Mucosa of stomach (tissue), 1 donor: Measurements from ENCODE around the gene PAX5.

Experiments
- H3K27me3 ChIP-seq: one replicate; pipeline ENCODE4 v1.7.0; 2013; ENCODE audit warnings: mild to moderate bottlenecking, low read length; ENCODE audit not compliant: control insufficient read depth, insufficient read depth
- H3K36me3 ChIP-seq: one replicate; pipeline ENCODE4 v1.7.0; 2013; ENCODE audit warnings: low read length; ENCODE audit not compliant: control insufficient read depth, insufficient read depth
- H3K4me1 ChIP-seq: one replicate; pipeline ENCODE4 v1.7.0; 2013; ENCODE audit warnings: mild to moderate bottlenecking, low read length; ENCODE audit not compliant: control insufficient read depth, insufficient read depth
- H3K4me3 ChIP-seq: one replicate; pipeline ENCODE4 v1.7.0; 2013; ENCODE audit warnings: low read length
- H3K9ac ChIP-seq: one replicate; pipeline ENCODE4 v1.7.0; 2013; ENCODE audit warnings: mild to moderate bottlenecking, low read length, moderate library complexity
- H3K9me3 ChIP-seq: one replicate; pipeline ENCODE4 v1.7.0; 2013; ENCODE audit warnings: mild to moderate bottlenecking, low read length, moderate library complexity; ENCODE audit not compliant: control insufficient read depth
- donor health status: Pancreatic carcinoma.

The PAX5 gene

GRCh38 chr9:37004424-37004935 lies 29.6 kb downstream of the PAX5 start:
- no peaks in the 10 kb centered on the region for H3K4me1 ChIP-seq
- H3K27me3 ChIP-seq: peaks cover 68% of the 10 kb centered on the region
- no peaks in the 10 kb centered on the region for H3K36me3 ChIP-seq
- H3K4me3 ChIP-seq: no peak overlapping the region
- no peak overlapping the region for H3K9ac ChIP-seq
- H3K9me3 ChIP-seq: no peaks in the 10 kb centered on the region

- Histone ChIP-seq H3K27me3 (peaks cover 60% of the 10 kb centered on the region), H3K36me3 (no peaks in the 10 kb centered on the region), H3K9ac (no peak overlapping the region), H3K9me3 (no peaks in the 10 kb centered on the region), H3K4me1 (no peaks in the 10 kb centered on the region), H3K4me3 (no peak overlapping the region)
These were observed 31.5 kb downstream of the PAX5 start for GRCh38 chr9:37002413-37003217.

GRCh38 chr9:37002036-37002412 lies 32.0 kb downstream of the PAX5 start:
- Histone ChIP-seq H3K9me3 (no peaks in the 10 kb centered on the region), H3K4me3 (no peak overlapping the region), H3K36me3 (no peaks in the 10 kb centered on the region), H3K9ac (no peak overlapping the region), H3K4me1 (no peaks in the 10 kb centered on the region), H3K27me3 (peaks cover 59% of the 10 kb centered on the region)

GRCh38 chr9:37001459-37001858 lies 32.6 kb downstream of the PAX5 start:
- Histone ChIP-seq H3K27me3 (peaks cover 57% of the 10 kb centered on the region), H3K4me1 (peaks cover under 1% of the 10 kb centered on the region), H3K9ac (no peak overlapping the region), H3K9me3 (no peaks in the 10 kb centered on the region), H3K36me3 (no peaks in the 10 kb centered on the region), H3K4me3 (no peak overlapping the region)

GRCh38 chr9:36999728-37000333 lies 34.2 kb downstream of the PAX5 start:
- H3K9me3 ChIP-seq: no peaks in the 10 kb centered on the region
- H3K9ac ChIP-seq: no peak overlapping the region
- H3K36me3 ChIP-seq: no peaks in the 10 kb centered on the region
- H3K4me3 ChIP-seq: no peak overlapping the region
- peaks cover 6% of the 10 kb centered on the region for H3K4me1 ChIP-seq
- H3K27me3 ChIP-seq: peaks cover 51% of the 10 kb centered on the region

- H3K9me3 ChIP-seq: no peaks in the 10 kb centered on the region
- H3K4me3 ChIP-seq: no peak overlapping the region
- H3K27me3 ChIP-seq: peaks cover 34% of the 10 kb centered on the region
- no peak overlapping the region for H3K9ac ChIP-seq
- peaks cover 6% of the 10 kb centered on the region for H3K4me1 ChIP-seq
- no peaks in the 10 kb centered on the region for H3K36me3 ChIP-seq
These were observed 36.7 kb downstream of the PAX5 start for GRCh38 chr9:36997414-36997813.

- Histone ChIP-seq H3K9me3 (no peaks in the 10 kb centered on the region), H3K4me3 (no peak overlapping the region), H3K4me1 (peaks cover 6% of the 10 kb centered on the region), H3K9ac (no peak overlapping the region), H3K36me3 (no peaks in the 10 kb centered on the region), H3K27me3 (peaks cover 30% of the 10 kb centered on the region)
These were observed 37.4 kb downstream of the PAX5 start for GRCh38 chr9:36996706-36997086.

- Histone ChIP-seq H3K4me3 (no peak overlapping the region), H3K9me3 (peaks cover 4% of the 10 kb centered on the region), H3K4me1 (peaks cover 6% of the 10 kb centered on the region), H3K36me3 (no peaks in the 10 kb centered on the region), H3K9ac (no peak overlapping the region), H3K27me3 (peaks cover 26% of the 10 kb centered on the region)
These were observed 38.0 kb downstream of the PAX5 start for GRCh38 chr9:36995927-36996705.

GRCh38 chr9:36993933-36994764 lies 39.9 kb downstream of the PAX5 start:
- Histone ChIP-seq H3K36me3 (no peaks in the 10 kb centered on the region), H3K9ac (no peak overlapping the region), H3K4me3 (no peak overlapping the region), H3K9me3 (peaks cover 6% of the 10 kb centered on the region), H3K27me3 (peaks cover 16% of the 10 kb centered on the region), H3K4me1 (peaks cover 6% of the 10 kb centered on the region)

- Histone ChIP-seq H3K4me1 (peaks cover 6% of the 10 kb centered on the region), H3K9ac (no peak overlapping the region), H3K36me3 (no peaks in the 10 kb centered on the region), H3K27me3 (peaks cover 28% of the 10 kb centered on the region), H3K9me3 (peaks cover 6% of the 10 kb centered on the region), H3K4me3 (no peak overlapping the region)
These were observed 41.4 kb downstream of the PAX5 start for GRCh38 chr9:36992501-36993316.
